ENCODE results near the gene P2RY6.
A peak's percentile ranks its signal among the peaks of the same experiment; 100 is the strongest.

- TF ChIP-seq MYC (IDR thresholded peaks at IDR 0.05; ENCODE audit: insufficient read depth, insufficient read length, insufficient replicate concordance, low read length, severe bottlenecking) (no peak), KLF5 (IDR thresholded peaks at IDR 0.05; ENCODE audit: partially characterized antibody) (no peak), CREB1 (IDR thresholded peaks at IDR 0.05; ENCODE audit: low read depth) (no peak), CTCF (IDR thresholded peaks at IDR 0.05 in 2 of 3, conservative IDR thresholded peaks at IDR 0.05 in 1 of 3; ENCODE audit: control insufficient read depth in 2 of 3, extremely low read depth in 1 of 3, insufficient read depth in 1 of 3, low read depth in 3 of 3, low read length in 3 of 3) (peak; percentile 73 to 90 (median 80)), EZH2 (IDR thresholded peaks at IDR 0.05; ENCODE audit: borderline replicate concordance, control insufficient read depth, low read depth, low read length) (no peak), RCOR1 (conservative IDR thresholded peaks at IDR 0.05; ENCODE audit: low read depth, low read length) (no peak), SIX5 (IDR thresholded peaks at IDR 0.05; ENCODE audit: low read depth, low read length, severe bottlenecking) (no peak), ZNF274 (IDR thresholded peaks at IDR 0.05; ENCODE audit: insufficient read depth, insufficient read length) (no peak), REST (IDR thresholded peaks at IDR 0.05; ENCODE audit: low read depth, low read length) (no peak), CHD1 (IDR thresholded peaks at IDR 0.05; ENCODE audit: low read depth, low read length) (no peak)
Observed at GRCh38 chr11:73242251-73243092, 29.7 kb upstream of the P2RY6 start.
